Left renal pelvis (tissue), 4 donors: Measurements from ENCODE around the gene ADAM19. TPM values are rescaled to one million over a fixed set of nuclear protein-coding genes. Genes with fewer than 3 reads are reported as not detected.

Experiments used
- DNase-seq, 4 donors: peaks; one replicate each; pipeline ENCODE4 v3.0.0-alpha.2; 2013; ENCODE audit warnings: low read depth in 4 of 4, low spot score in 3 of 4
- polyA plus RNA-seq, 4 donors: library from polyadenylated mRNA; unstranded; fragments of 120-200 nt; gene quantifications; one replicate each; pipeline ENCODE4 v1.2.1, GENCODE V29; 2013; ENCODE audit not compliant: insufficient read length in 4 of 4

Gene ADAM19
- polyA plus RNA-seq, 4 donors, result 8.7 to 21.3 (median 9.3) TPM

DNA sequence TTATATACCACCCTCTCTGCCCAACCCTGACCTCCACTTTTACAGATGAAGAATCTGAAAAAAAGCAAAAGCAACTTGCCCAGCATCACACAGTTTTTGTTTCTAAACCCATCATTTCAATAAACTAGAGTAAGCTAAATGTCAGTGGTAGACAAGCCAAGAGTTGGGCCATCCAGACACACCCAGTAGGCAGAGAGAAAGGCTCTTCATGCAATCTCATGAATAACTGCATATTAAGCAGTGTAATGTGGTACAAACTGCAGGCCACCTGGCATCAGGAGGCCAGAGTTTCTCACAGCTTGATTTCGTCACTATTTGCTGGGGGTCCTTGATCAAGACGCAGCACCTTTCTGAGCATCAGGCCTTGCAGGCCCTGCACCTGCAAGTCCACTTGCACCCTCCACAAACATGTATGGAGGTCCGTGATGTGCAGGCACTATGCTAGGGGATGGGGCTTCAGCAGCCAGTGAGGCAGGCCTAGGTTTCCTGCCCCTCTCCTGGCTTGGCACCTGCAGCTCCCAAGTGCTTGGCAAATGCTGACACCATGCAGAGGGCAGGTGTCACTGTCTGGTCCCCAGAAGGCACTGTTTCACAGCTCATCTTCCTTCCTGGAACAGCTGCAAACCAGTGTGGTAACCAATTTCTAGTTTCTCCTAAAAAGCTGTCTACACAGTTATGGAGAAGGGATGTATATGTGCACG, 29.8 kb downstream of the ADAM19 start:
- no peak for DNase-seq

DNA sequence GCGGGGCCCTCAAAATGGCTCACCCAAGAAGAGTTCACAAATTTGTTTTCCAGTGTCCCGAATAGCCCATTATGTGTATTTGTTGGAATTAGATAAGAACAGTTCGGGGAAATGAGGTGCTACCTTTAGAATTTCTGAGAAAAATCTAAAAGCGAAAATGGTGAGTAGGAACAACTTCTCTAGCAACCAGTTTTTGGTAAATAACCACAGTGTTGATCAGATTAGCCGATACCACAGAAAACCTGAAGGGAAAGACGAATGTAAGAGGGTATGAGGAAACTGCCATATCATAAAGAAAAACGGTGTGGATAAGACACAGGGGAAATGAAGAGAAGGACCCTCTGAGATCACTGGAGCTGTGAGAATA, 31.0 kb downstream of the ADAM19 start:
- DNase-seq, result no peak

- no peak for DNase-seq
These were observed 31.6 kb downstream of the ADAM19 start for GRCh38 chr5:157543825-157544622.

DNA sequence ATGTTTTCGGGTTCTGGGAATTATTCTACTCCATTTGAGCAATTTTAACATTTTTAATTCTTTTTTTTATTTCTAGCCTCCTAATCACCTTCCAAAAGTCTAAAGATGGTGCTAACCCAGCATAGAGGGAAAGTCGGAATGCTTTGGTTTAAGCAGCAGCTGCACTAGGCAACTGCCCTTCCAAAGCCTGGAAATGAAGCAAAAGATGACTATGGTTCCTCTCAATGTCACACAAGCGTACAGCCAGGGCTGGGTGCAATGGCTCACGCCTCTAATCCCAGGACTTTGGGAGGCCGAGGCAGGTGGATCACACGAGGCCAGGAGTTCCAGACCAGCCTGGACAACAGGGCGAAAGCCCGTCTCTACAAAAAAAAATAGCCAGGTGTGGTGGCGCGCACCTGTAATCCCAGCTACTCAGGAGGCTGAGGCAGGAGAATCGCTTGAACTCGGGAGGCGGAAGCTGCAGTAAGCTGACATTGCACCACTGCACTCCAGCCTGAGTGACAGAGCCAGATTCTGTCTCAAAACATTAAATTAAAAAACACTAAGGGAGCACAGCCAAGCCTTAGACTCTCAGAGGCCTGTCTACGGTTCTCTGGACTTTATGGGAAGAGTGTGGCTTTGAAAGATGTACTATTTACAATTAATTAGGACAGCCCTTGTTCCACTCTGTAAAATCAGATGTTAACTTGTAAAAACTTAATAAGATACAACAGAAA, 33.1 kb downstream of the ADAM19 start:
- no peak for DNase-seq

DNA sequence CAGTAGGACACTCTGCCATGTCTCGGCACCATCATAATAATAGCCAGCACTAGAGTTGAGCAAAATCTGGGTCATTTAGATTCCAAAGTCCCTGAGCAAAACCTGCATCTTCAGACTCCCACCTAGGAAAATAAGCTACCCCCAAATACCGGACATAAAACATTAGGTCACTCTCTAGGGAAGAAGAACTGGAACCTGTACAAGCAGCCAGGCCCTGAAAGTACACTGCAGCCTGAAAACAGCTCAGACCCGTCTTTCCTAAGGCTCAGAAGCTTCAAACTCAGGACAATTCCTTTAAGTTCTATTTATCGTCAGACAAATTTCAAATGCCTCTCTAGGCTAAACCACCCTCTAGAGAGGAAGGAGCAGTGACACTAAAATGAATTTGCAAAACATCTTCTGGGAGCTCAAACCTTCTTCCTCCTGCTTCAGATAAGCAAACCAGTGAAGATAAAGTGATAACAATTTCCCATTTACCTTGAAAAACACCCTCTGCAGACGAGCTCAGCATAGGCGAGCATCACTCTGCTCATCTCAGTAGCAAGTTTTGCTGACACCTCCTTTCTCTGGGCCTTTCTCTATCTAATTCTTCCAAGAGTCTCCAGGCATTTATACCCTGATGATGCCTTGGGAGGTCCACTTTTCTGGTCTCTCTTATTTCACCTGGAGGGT, 34.0 kb downstream of the ADAM19 start:
- no peak for DNase-seq

GRCh38 chr5:157540707-157541446, 34.7 kb downstream of the ADAM19 start:
- no peak for DNase-seq

GRCh38 chr5:157540124-157540523, 35.5 kb downstream of the ADAM19 start:
- DNase-seq, result no peak

DNA sequence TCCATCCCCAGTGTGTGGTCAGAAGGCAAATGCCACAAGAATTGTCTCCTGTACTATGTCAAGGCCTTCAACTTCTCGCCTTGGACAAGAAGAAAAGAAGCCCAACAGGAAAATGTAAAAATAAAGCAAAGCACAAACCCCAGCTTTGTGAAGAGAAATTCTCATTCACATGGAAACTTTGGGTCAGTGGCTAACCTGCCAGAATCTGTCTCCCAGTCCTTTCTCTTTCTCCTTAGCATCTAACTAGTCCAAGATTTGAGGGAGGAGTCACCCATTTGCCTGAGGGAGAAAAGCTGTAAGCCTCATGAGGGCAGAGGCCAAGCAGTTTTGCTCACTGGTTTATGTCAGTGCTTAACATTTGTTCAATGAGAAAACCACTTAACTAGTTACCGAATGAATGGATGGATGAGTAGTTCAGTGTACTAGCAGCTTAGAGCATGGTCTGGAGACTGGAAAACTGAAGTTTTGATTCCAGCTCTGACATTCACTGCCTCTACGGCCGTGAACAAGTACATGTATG, 36.0 kb downstream of the ADAM19 start:
- DNase-seq, result no peak

DNA sequence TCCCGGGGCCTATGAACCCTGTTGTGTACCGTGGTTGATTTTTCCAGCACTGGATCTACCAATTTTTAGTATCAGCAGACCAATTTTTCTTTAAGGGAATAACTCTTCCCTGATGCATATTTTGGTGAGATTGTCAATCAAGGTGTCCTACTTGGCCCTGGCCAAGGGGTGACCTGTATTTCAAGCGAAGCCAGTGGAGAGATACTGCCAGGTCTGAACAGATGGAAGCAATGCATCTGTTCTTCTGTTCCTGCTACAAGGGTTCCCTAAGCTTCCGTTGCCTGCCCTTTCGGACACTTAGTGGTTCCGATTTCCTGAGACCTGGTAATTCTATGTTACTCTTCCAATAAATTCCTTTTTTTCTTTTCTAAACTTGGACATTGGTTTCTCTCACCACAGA, 37.3 kb downstream of the ADAM19 start:
- no peak for DNase-seq

DNA sequence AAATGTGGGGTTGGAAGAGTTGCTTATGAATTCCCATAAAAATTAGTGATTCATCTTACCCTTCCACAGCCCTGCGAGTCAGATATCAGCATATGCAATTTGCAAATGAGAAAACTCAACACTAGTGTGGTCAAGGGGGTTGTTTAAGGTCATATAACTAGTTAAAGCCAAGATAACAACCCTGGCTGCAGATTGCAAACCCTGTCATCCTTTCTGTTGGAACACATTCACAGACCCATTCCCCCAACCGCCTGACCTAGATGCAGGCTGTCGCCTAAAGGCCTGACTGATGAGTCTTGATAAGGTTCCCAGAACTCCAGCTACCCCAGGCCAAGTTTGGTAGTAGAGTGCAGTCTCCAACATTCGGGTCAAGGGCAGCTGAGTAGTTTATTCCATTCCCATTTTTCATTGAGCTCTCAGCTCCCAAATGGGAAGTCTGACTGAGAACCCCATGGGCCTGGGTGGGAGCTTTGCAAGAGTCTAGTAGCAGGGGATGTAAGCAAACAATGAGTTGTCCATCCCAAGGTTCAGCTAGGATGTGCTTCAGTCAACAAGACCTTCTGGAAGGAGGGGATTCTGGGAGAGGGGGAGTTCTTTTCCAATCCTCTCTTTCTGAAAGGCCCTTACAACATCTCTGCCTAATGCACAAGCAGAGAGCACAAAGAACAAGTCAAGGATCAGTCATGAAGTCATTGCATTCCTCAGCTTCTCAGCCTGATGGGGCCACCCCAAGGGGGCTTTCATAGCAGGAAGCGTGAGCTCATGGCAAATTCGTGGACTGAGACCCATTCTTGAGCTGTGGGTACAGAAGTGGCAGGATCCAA, 40.3 kb downstream of the ADAM19 start:
- DNase-seq, result no peak

DNA sequence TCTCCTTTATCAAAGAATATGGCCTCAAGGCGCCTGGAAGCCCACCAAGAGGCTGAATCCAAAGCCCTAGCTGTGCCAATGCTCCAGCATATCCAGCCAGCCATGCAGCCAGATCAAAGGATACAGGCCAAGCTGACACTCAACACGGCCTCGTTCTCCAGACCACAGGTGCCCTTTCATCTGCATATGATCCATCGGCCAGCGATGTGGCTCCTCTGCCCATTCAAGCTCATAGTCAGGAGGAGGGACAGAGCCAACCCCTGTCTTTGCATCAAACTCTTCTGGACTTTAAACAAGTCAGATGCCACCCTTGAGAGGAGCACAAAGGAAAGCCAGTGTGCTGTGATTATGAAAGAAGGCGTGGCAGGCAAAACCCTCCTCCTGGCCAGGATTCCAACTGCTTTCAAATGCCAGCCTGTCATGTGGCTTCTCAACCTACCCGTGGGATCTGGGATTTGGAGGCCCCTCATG, 42.5 kb downstream of the ADAM19 start:
- no peak for DNase-seq

DNA sequence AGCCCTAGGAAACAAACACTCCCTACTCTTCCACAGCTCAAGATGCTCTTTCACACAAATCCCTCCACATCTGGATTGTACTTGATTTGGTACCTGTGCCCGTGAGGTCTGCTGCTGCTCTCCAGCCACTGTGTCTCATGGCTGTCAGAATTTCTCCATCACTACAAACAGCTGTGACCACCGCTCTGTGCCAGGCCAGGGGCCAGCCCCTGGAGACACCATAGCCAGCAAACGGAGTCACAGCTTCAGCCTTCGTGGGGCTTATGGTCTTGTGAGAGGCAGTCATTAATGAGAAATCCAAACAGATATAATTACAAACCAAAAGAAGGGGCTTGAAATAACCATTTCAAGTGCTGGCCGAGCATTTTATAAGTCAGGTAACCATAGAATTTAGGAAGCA, 43.6 kb downstream of the ADAM19 start:
- DNase-seq, result no peak

DNA sequence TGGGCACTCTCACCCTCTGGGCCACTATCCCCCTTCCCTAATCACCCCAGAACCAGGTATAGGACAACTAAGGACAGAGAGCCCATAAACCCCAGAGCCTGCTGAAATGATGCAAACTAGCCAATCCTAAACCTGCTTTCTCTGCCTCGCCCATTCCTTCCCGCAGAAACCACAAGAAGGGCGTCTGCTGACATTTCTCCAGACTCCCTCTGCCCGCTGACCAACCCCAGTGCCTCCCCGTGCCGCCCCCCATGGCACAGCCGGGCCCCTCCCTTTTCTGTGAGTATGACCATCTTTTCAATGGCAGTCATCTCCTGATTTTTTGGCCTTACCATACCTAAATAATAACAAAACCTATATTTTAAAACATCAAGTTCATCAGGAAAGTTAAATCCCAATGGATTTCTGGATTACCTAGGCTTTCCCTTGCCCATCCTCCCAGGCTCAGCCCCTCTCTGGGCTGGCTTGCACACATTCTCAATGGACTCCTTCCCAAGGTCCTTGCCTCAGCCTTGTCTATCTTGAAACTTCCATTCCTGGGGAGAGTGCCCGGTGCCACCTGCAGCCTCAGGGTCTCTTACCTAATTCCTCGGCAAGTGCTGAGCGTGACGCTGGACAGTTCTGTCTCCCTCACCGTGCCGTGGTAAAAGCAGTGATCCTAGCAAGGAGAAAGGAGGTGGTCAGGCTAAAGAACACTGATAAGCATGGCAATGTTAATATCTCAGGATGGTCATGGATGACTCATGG, 45.2 kb downstream of the ADAM19 start:
- no peak for DNase-seq

GRCh38 chr5:157529002-157529401, 46.6 kb downstream of the ADAM19 start:
- DNase-seq, result no peak

DNA sequence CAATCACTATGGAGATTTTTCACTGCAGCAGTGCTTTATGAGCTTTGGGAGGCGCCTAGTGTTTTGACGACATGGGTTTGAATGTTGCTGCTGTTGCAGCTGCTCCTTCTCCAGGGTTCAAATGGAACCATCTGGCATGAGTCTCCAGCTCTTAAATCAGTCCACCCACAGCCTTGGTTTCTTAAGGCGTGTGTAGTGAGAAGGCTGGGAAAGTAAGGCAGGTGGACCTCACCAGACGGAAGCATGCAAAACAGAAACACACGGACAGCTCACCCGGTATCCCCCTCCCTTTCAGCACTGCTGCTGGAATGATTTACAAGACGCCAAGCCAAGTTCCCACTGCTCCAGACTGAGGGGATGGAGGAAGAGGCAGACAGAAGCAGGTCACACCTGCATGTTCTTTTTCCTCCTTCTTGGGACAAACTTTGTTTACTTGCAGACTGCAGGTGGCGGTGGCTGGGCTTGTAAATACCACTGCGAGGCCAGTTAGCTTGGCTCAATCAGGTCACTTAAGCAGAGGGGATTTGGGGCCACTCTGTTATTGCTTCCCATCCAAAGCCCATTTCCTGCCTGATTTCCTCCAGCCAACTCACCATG, 47.4 kb downstream of the ADAM19 start:
- DNase-seq, result peak in 3 of 4 donors; percentile 66 to 69 (median 68)

- no peak for DNase-seq
These were observed 50.7 kb downstream of the ADAM19 start for GRCh38 chr5:157524887-157525286.

- DNase-seq, result no peak
These were observed 51.6 kb downstream of the ADAM19 start for GRCh38 chr5:157523976-157524375.

DNA sequence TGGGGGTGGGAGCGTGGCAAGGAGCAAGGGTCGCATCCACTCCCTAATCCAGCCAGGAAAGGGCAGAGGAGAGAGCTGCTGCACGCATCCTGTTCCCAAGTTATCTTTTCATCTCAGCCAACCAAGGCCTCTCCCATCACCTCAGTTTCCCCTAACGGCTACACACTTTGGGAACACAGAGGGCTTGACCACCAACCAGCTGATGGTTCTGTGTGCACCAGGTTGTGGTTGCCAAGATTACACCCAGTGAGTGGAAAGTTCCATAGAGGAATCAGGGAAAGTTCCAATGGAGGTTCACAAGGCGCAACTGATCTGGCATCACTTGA, 53.9 kb downstream of the ADAM19 start:
- DNase-seq, result no peak
